Astrocyte (in vitro differentiated cells and primary cell): Measurements from ENCODE around the gene ARHGEF37.

Source experiments
- EZH2 ChIP-seq: IDR thresholded peaks from 2 replicates; pipeline ENCODE4 v1.6.1; 2012; ENCODE audit warnings: mild to moderate bottlenecking, low read length, inconsistent platforms; ENCODE audit not compliant: insufficient read depth
- TF ChIP-seq, protein P1 (sequence below): IDR thresholded peaks from 2 replicates; pipeline ENCODE4 v1.5.1; 2011; ENCODE audit warnings: low read depth, mild to moderate bottlenecking, inconsistent platforms, low read length, moderate library complexity; ENCODE audit not compliant: insufficient read depth

DNA sequence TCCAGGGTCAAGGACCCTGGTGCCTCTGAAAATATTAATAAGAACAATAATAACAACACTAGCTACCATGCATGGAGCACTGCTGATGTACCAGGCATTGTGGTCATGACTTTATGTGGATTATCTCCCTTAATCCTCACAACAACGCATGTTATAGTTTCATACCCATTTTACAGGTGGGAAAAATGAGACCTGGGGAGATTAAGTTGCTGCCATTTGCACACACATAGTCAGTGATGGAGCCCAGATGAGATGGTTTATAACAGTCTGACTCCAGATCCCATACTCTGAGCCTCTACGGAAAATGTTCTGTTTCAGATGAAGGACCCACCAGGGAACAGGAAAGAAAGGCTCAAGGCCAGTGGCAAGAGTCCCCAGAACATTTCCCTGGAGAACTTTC, 100.6 kb downstream of the ARHGEF37 start:
- TF ChIP-seq, protein P1, sequence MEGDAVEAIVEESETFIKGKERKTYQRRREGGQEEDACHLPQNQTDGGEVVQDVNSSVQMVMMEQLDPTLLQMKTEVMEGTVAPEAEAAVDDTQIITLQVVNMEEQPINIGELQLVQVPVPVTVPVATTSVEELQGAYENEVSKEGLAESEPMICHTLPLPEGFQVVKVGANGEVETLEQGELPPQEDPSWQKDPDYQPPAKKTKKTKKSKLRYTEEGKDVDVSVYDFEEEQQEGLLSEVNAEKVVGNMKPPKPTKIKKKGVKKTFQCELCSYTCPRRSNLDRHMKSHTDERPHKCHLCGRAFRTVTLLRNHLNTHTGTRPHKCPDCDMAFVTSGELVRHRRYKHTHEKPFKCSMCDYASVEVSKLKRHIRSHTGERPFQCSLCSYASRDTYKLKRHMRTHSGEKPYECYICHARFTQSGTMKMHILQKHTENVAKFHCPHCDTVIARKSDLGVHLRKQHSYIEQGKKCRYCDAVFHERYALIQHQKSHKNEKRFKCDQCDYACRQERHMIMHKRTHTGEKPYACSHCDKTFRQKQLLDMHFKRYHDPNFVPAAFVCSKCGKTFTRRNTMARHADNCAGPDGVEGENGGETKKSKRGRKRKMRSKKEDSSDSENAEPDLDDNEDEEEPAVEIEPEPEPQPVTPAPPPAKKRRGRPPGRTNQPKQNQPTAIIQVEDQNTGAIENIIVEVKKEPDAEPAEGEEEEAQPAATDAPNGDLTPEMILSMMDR: no peak
- no peak for TF ChIP-seq EZH2
